Smooth muscle cell (in vitro differentiated cells): Measurements from ENCODE around the gene CHMP1A. TPM values are rescaled to one million over a fixed set of nuclear protein-coding genes. Genes with fewer than 3 reads are reported as not detected.

ENCODE experiments used
- DNase-seq: peaks from one replicate; lab custom pipeline; 2025; ENCODE audit not compliant: unreplicated experiment; lab: John Stamatoyannopoulos, UW
- H2AFZ ChIP-seq: fragments of 200-600 bp; sonication (generic); 2 replicates; pipeline ENCODE4 v1.6.0; 2016; ENCODE audit warnings: antibody characterized with exemption, low read depth, mild to moderate bottlenecking
- H3F3A ChIP-seq: fragments of 200-600 bp; sonication (generic); 2 replicates; pipeline ENCODE4 v1.6.0; 2017; ENCODE audit warnings: antibody characterized with exemption, low read depth
- H3K27ac ChIP-seq: fragments of 200-600 bp; sonication (generic); 2 replicates; pipeline ENCODE4 v1.5.1; 2016; ENCODE audit warnings: low read depth, mild to moderate bottlenecking
- H3K27me3 ChIP-seq: fragments of 200-600 bp; sonication (generic); 2 replicates; pipeline ENCODE4 v1.6.1; 2016; ENCODE audit warnings: low read depth, mild to moderate bottlenecking
- H3K36me3 ChIP-seq: fragments of 200-600 bp; sonication (generic); 2 replicates; pipeline ENCODE4 v1.5.1; 2016; ENCODE audit warnings: low read depth
- H3K4me1 ChIP-seq: fragments of 200-600 bp; sonication (generic); 2 replicates; pipeline ENCODE4 v1.5.1; 2016; ENCODE audit warnings: low read depth
- H3K4me2 ChIP-seq: fragments of 200-600 bp; sonication (generic); 2 replicates; pipeline ENCODE4 v1.6.0; 2016; ENCODE audit warnings: mild to moderate bottlenecking
- H3K4me3 ChIP-seq: fragments of 200-600 bp; sonication (generic); 2 replicates; pipeline ENCODE4 v1.5.1; 2016; ENCODE audit warnings: mild to moderate bottlenecking
- H3K79me2 ChIP-seq: fragments of 200-600 bp; sonication (generic); 2 replicates; pipeline ENCODE4 v1.6.0; 2016; ENCODE audit warnings: low read depth, mild to moderate bottlenecking
- H3K9ac ChIP-seq: fragments of 200-600 bp; sonication (generic); 2 replicates; pipeline ENCODE4 v1.6.0; 2016; ENCODE audit warnings: low read depth
- H3K9me3 ChIP-seq: fragments of 200-600 bp; sonication (generic); replicated peaks from 2 replicates; pipeline ENCODE4 v1.5.1; 2016; ENCODE audit warnings: low read depth
- H4K20me1 ChIP-seq: fragments of 200-600 bp; sonication (generic); 2 replicates; pipeline ENCODE4 v1.6.0; 2016; ENCODE audit warnings: low read depth
- CTCF ChIP-seq: fragments of 200-600 bp; sonication (generic); IDR thresholded peaks from 2 replicates; pipeline ENCODE4 v1.5.1; 2017; ENCODE audit warnings: borderline replicate concordance, mild to moderate bottlenecking, antibody characterized with exemption; ENCODE audit not compliant: insufficient read depth, poor library complexity, severe bottlenecking
- WGBS: methylation state at CpG from one replicate; pipeline ENCODE4 v1.1.7; 2016; ENCODE audit warnings: low lambda C conversion rate; 5-methylcytosine and 5-hydroxymethylcytosine counted together
- polyA plus RNA-seq: library from polyadenylated mRNA; unstranded; fragments of >200 nt; fragmentation: Nextera tagmentation; extraction: Ambion mirVana; gene quantifications from 2 replicates; pipeline ENCODE4 v1.2.1, GENCODE V29; 2016
- total RNA-seq: library from RNA; depleted of rRNA; stranded (reverse); fragments of >200 nt; gene quantifications from 2 replicates; pipeline ENCODE4 v1.2.3, GENCODE V29; 2014

The CHMP1A gene
- total and polyA plus RNA-seq, 2 experiments from 2014 or later, result 40.0 to 68.4 TPM

GRCh38 chr16:89643769-89644300 is 13.7 kb downstream of the CHMP1A start:
- no peak overlapping the region for H3K4me3 ChIP-seq
- no peak for DNase-seq
- H3K4me1 ChIP-seq, result no peaks in the 10 kb centered on the region
- WGBS, result 87% methylated on average over 14 of the region's 14 CpGs
- TF ChIP-seq CTCF, result no peak
- H3K27ac ChIP-seq, result no peak overlapping the region
- no peaks in the 10 kb centered on the region for H3K36me3 ChIP-seq
- H4K20me1 ChIP-seq, result peaks cover 3% of the 10 kb centered on the region
- no peaks in the 10 kb centered on the region for H3K79me2 ChIP-seq
- no peaks in the 10 kb centered on the region for H3K9me3 ChIP-seq
- H3K4me2 ChIP-seq, result no peak overlapping the region
- H2AFZ ChIP-seq, result no peak overlapping the region
- no peak overlapping the region for H3K9ac ChIP-seq
- H3K27me3 ChIP-seq, result no peaks in the 10 kb centered on the region
- H3F3A ChIP-seq, result no peaks in the 10 kb centered on the region

GRCh38 chr16:89642574-89642973 is 14.9 kb downstream of the CHMP1A start:
- Histone ChIP-seq H3K27me3 (no peaks in the 10 kb centered on the region), H3K27ac (no peak overlapping the region), H2AFZ (no peak overlapping the region), H4K20me1 (peaks cover 3% of the 10 kb centered on the region), H3K4me1 (no peaks in the 10 kb centered on the region), H3K4me3 (no peak overlapping the region), H3K9ac (no peak overlapping the region), H3K79me2 (no peaks in the 10 kb centered on the region), H3K4me2 (no peak overlapping the region), H3K9me3 (no peaks in the 10 kb centered on the region), H3K36me3 (no peaks in the 10 kb centered on the region), H3F3A (no peaks in the 10 kb centered on the region)
- 93% methylated on average over 13 of the region's 13 CpGs for WGBS
- no peak for TF ChIP-seq CTCF
- no peak for DNase-seq

GRCh38 chr16:89641458-89642119 is 15.9 kb downstream of the CHMP1A start:
- H3K4me2 ChIP-seq, result peak overlapping the region; percentile 68
- no peak overlapping the region for H2AFZ ChIP-seq
- WGBS, result 67% methylated on average over 12 of the region's 14 CpGs
- H3K4me1 ChIP-seq, result no peaks in the 10 kb centered on the region
- no peaks in the 10 kb centered on the region for H3K27me3 ChIP-seq
- H3K9me3 ChIP-seq, result no peaks in the 10 kb centered on the region
- H3K4me3 ChIP-seq, result no peak overlapping the region
- H3K9ac ChIP-seq, result no peak overlapping the region
- no peaks in the 10 kb centered on the region for H3K79me2 ChIP-seq
- no peaks in the 10 kb centered on the region for H4K20me1 ChIP-seq
- no peaks in the 10 kb centered on the region for H3F3A ChIP-seq
- no peaks in the 10 kb centered on the region for H3K36me3 ChIP-seq
- H3K27ac ChIP-seq, result no peak overlapping the region
- DNase-seq, result no peak
- no peak for TF ChIP-seq CTCF

- TF ChIP-seq CTCF, result no peak
- no peak overlapping the region for H2AFZ ChIP-seq
- H3K4me1 ChIP-seq, result no peaks in the 10 kb centered on the region
- H3K9me3 ChIP-seq, result no peaks in the 10 kb centered on the region
- H3K9ac ChIP-seq, result no peak overlapping the region
- H3K27ac ChIP-seq, result no peak overlapping the region
- H3K4me3 ChIP-seq, result no peak overlapping the region
- no peaks in the 10 kb centered on the region for H4K20me1 ChIP-seq
- H3F3A ChIP-seq, result no peaks in the 10 kb centered on the region
- H3K4me2 ChIP-seq, result no peak overlapping the region
- no peak for DNase-seq
- H3K27me3 ChIP-seq, result no peaks in the 10 kb centered on the region
- 93% methylated on average over 5 of the region's 6 CpGs for WGBS
- no peaks in the 10 kb centered on the region for H3K79me2 ChIP-seq
- no peaks in the 10 kb centered on the region for H3K36me3 ChIP-seq
These were observed 18.1 kb downstream of the CHMP1A start for GRCh38 chr16:89639385-89639784.
